Stimulated activated naive B cell treated with anti-CD40 and anti-IgM and Interleukin-4, amounts not matched to agents 10 μg/mL and 1 μg/mL and 100 μg/mL, for 72 hours (primary cell): ENCODE results near the gene MICU1.
A peak's percentile ranks its signal among the peaks of the same experiment; 100 is the strongest.

Experiments
- ATAC-seq, 2 donors: fragments of 150-1000 bp; cut with Tn5 transposase; replicated peaks; 2 replicates each; pipeline ENCODE4 v1.10.0; 2021; ENCODE audit warnings: moderate library complexity in 1 of 2
- DNase-seq: peaks from one replicate; pipeline ENCODE4 v3.0.0; 2021
- H3K27ac Mint-ChIP-seq: one replicate; pipeline ENCODE4 v1.8.0; 2022; ENCODE audit warnings: mild to moderate bottlenecking, mixed read lengths
- H3K27me3 Mint-ChIP-seq, 2 donors: one replicate each; pipeline ENCODE4 v1.8.0; 2022; ENCODE audit warnings: mixed read lengths in 2 of 2
- H3K36me3 Mint-ChIP-seq, 2 donors: one replicate each; pipeline ENCODE4 v1.8.0; 2022; ENCODE audit warnings: mixed read lengths in 2 of 2, mild to moderate bottlenecking in 1 of 2
- H3K4me1 Mint-ChIP-seq, 2 donors: one replicate each; pipeline ENCODE4 v1.8.0; 2022; ENCODE audit warnings: mixed read lengths in 2 of 2, mild to moderate bottlenecking in 1 of 2
- H3K4me3 Mint-ChIP-seq, 2 donors: one replicate each; pipeline ENCODE4 v1.8.0; 2022; ENCODE audit warnings: mild to moderate bottlenecking in 2 of 2, mixed read lengths in 2 of 2, moderate library complexity in 1 of 2
- H3K9me3 Mint-ChIP-seq, 2 donors: one replicate each; pipeline ENCODE4 v1.8.0; 2022; ENCODE audit warnings: mixed read lengths in 2 of 2, mild to moderate bottlenecking in 1 of 2

Gene MICU1

GRCh38 chr10:72611783-72612182 lies 14.1 kb downstream of the MICU1 start:
- peaks cover 12 to 22% of the 10 kb centered on the region in 2 donors for H3K4me1 Mint-ChIP-seq
- no peak overlapping the region for H3K4me3 Mint-ChIP-seq
- H3K9me3 Mint-ChIP-seq = peaks cover 9 to 11% of the 10 kb centered on the region in 2 donors
- peak overlapping the region; percentile 67 for H3K27ac Mint-ChIP-seq
- H3K36me3 Mint-ChIP-seq = peaks cover 16 to 23% of the 10 kb centered on the region in 2 donors
- DNase-seq = no peak
- no peaks in the 10 kb centered on the region for H3K27me3 Mint-ChIP-seq
- no peak for ATAC-seq

GRCh38 chr10:72610466-72610865 lies 15.4 kb downstream of the MICU1 start:
- Mint-ChIP-seq H3K36me3 (peaks cover 7 to 12% of the 10 kb centered on the region in 2 donors), H3K4me1 (peaks cover 10 to 18% of the 10 kb centered on the region in 2 donors), H3K27me3 (no peaks in the 10 kb centered on the region), H3K27ac (no peak overlapping the region), H3K9me3 (peaks cover 0 to 4% of the 10 kb centered on the region in 2 donors), H3K4me3 (no peak overlapping the region)
- ATAC-seq (no peak), DNase-seq (no peak)

- Mint-ChIP-seq H3K4me3 (no peak overlapping the region), H3K36me3 (peaks cover 5 to 9% of the 10 kb centered on the region in 2 donors), H3K4me1 (peaks cover 1 to 7% of the 10 kb centered on the region in 2 donors), H3K27me3 (no peaks in the 10 kb centered on the region), H3K9me3 (peaks cover 0 to 3% of the 10 kb centered on the region in 2 donors), H3K27ac (no peak overlapping the region)
- ATAC-seq (no peak), DNase-seq (no peak)
These were observed 20.8 kb downstream of the MICU1 start for GRCh38 chr10:72605122-72605521.

- H3K27me3 Mint-ChIP-seq = no peaks in the 10 kb centered on the region
These were observed 24.7 kb downstream of the MICU1 start for GRCh38 chr10:72601144-72601543.

GRCh38 chr10:72598769-72599701 lies 26.8 kb downstream of the MICU1 start:
- DNase-seq = no peak
- peaks cover 6 to 12% of the 10 kb centered on the region in 2 donors for H3K4me1 Mint-ChIP-seq
- peaks cover 7 to 8% of the 10 kb centered on the region in 2 donors for H3K36me3 Mint-ChIP-seq
- no peaks in the 10 kb centered on the region for H3K27me3 Mint-ChIP-seq
- no peak overlapping the region for H3K4me3 Mint-ChIP-seq
- no peak for ATAC-seq
- H3K27ac Mint-ChIP-seq = no peak overlapping the region
- no peaks in the 10 kb centered on the region for H3K9me3 Mint-ChIP-seq

More at GRCh38 chr10:72601144-72601543, 24.7 kb downstream of the MICU1 start:
- peaks cover 5 to 15% of the 10 kb centered on the region in 2 donors for H3K4me1 Mint-ChIP-seq
- no peak overlapping the region for H3K27ac Mint-ChIP-seq
- no peaks in the 10 kb centered on the region for H3K9me3 Mint-ChIP-seq
- ATAC-seq = no peak
- H3K36me3 Mint-ChIP-seq = peaks cover 3% of the 10 kb centered on the region in 2 donors
- no peak for DNase-seq
- no peak overlapping the region for H3K4me3 Mint-ChIP-seq

GRCh38 chr10:72597897-72598296 lies 28.0 kb downstream of the MICU1 start:
- Mint-ChIP-seq H3K4me1 (peaks cover 9 to 24% of the 10 kb centered on the region in 2 donors), H3K27me3 (no peaks in the 10 kb centered on the region), H3K36me3 (peaks cover 10 to 13% of the 10 kb centered on the region in 2 donors), H3K27ac (no peak overlapping the region), H3K9me3 (no peaks in the 10 kb centered on the region), H3K4me3 (no peak overlapping the region)
- no peak for DNase-seq
- ATAC-seq = peak; percentile 50 to 52

GRCh38 chr10:72595436-72595835 lies 30.4 kb downstream of the MICU1 start:
- DNase-seq = no peak
- peaks cover 2 to 3% of the 10 kb centered on the region in 2 donors for H3K9me3 Mint-ChIP-seq
- no peak for ATAC-seq
- no peak overlapping the region for H3K4me3 Mint-ChIP-seq
- H3K27me3 Mint-ChIP-seq = no peaks in the 10 kb centered on the region
- H3K27ac Mint-ChIP-seq = no peak overlapping the region
- peaks cover 15 to 39% of the 10 kb centered on the region in 2 donors for H3K4me1 Mint-ChIP-seq
- peaks cover 14 to 22% of the 10 kb centered on the region in 2 donors for H3K36me3 Mint-ChIP-seq

GRCh38 chr10:72593963-72594362 lies 31.9 kb downstream of the MICU1 start:
- peaks cover 2 to 3% of the 10 kb centered on the region in 2 donors for H3K9me3 Mint-ChIP-seq
- peaks cover 13 to 26% of the 10 kb centered on the region in 2 donors for H3K36me3 Mint-ChIP-seq
- H3K27me3 Mint-ChIP-seq = no peaks in the 10 kb centered on the region
- peak in 1 of 2 donors; percentile 36 for ATAC-seq
- H3K4me3 Mint-ChIP-seq = no peak overlapping the region
- peaks cover 14 to 33% of the 10 kb centered on the region in 2 donors for H3K4me1 Mint-ChIP-seq
- H3K27ac Mint-ChIP-seq = no peak overlapping the region
- DNase-seq = no peak

GRCh38 chr10:72588266-72588665 lies 37.6 kb downstream of the MICU1 start:
- Mint-ChIP-seq H3K4me3 (no peak overlapping the region), H3K27me3 (no peaks in the 10 kb centered on the region), H3K27ac (peak overlapping the region; percentile 16), H3K36me3 (peaks cover 16 to 26% of the 10 kb centered on the region in 2 donors), H3K9me3 (peaks cover 8% of the 10 kb centered on the region in 2 donors), H3K4me1 (peaks cover 18 to 39% of the 10 kb centered on the region in 2 donors)
- ATAC-seq (no peak), DNase-seq (no peak)

GRCh38 chr10:72587568-72587967 lies 38.3 kb downstream of the MICU1 start:
- peaks cover 18 to 38% of the 10 kb centered on the region in 2 donors for H3K4me1 Mint-ChIP-seq

GRCh38 chr10:72574636-72575035 lies 51.2 kb downstream of the MICU1 start:
- H3K4me1 Mint-ChIP-seq = peaks cover 2 to 5% of the 10 kb centered on the region in 2 donors

More at GRCh38 chr10:72587568-72587967, 38.3 kb downstream of the MICU1 start:
- DNase-seq = no peak
- H3K27ac Mint-ChIP-seq = peak overlapping the region; percentile 16
- H3K27me3 Mint-ChIP-seq = no peaks in the 10 kb centered on the region
- H3K9me3 Mint-ChIP-seq = peaks cover 8 to 11% of the 10 kb centered on the region in 2 donors
- H3K4me3 Mint-ChIP-seq = no peak overlapping the region
- no peak for ATAC-seq
- peaks cover 17 to 27% of the 10 kb centered on the region in 2 donors for H3K36me3 Mint-ChIP-seq

GRCh38 chr10:72573079-72573478 lies 52.8 kb downstream of the MICU1 start:
- Mint-ChIP-seq H3K27ac (no peak overlapping the region), H3K27me3 (no peaks in the 10 kb centered on the region), H3K4me1 (peaks cover 5% of the 10 kb centered on the region in 2 donors), H3K36me3 (peaks cover 1 to 4% of the 10 kb centered on the region in 2 donors), H3K4me3 (no peak overlapping the region), H3K9me3 (no peaks in the 10 kb centered on the region)
- no peak for ATAC-seq
- DNase-seq = no peak

More at GRCh38 chr10:72574636-72575035, 51.2 kb downstream of the MICU1 start:
- Mint-ChIP-seq H3K27me3 (no peaks in the 10 kb centered on the region), H3K27ac (no peak overlapping the region), H3K4me3 (no peak overlapping the region), H3K9me3 (no peaks in the 10 kb centered on the region), H3K36me3 (peaks cover 1 to 4% of the 10 kb centered on the region in 2 donors)
- DNase-seq = no peak
- ATAC-seq = no peak

- H3K4me3 Mint-ChIP-seq = no peak overlapping the region
- peaks cover 7 to 18% of the 10 kb centered on the region in 2 donors for H3K4me1 Mint-ChIP-seq
- no peak for DNase-seq
- H3K27ac Mint-ChIP-seq = no peak overlapping the region
- no peaks in the 10 kb centered on the region for H3K9me3 Mint-ChIP-seq
- H3K36me3 Mint-ChIP-seq = peaks cover 4 to 5% of the 10 kb centered on the region in 2 donors
- ATAC-seq = no peak
- no peaks in the 10 kb centered on the region for H3K27me3 Mint-ChIP-seq
These were observed 57.8 kb downstream of the MICU1 start for GRCh38 chr10:72567889-72568640.

- Mint-ChIP-seq H3K4me3 (no peak overlapping the region), H3K27me3 (no peaks in the 10 kb centered on the region), H3K36me3 (peaks cover 7 to 9% of the 10 kb centered on the region in 2 donors), H3K27ac (no peak overlapping the region), H3K4me1 (peaks cover 11 to 24% of the 10 kb centered on the region in 2 donors), H3K9me3 (no peaks in the 10 kb centered on the region)
- ATAC-seq (no peak), DNase-seq (no peak)
These were observed 58.5 kb downstream of the MICU1 start for GRCh38 chr10:72567421-72567820.
